GM18858 (cell line): ENCODE results near the gene MAF.

Experiments used
- ATAC-seq: cut with Tn5 transposase; IDR thresholded peaks from one replicate; pipeline ENCODE4 v1.9.1; 2021; ENCODE audit not compliant: unreplicated experiment

Gene MAF

DNA sequence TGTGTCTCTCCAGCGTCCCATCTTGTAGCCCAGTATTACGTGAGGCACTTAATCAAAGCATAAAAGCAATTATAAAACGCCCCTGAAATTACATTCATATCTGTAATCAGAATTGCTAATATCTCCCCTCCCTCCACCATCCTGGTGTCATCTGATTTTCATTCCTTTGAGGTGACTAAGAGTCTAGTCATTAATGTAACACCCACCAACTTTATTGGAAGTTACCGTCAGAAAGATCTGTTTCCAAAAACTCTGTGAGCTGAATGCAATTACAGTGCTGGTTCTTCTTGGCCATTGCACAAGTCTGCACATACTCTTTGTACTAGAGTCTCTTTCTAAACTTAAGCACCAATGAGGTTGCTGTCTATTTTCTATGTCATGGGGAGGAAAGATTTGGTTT lies 12.5 kb upstream of the MAF start:
- ATAC-seq, result no peak

DNA sequence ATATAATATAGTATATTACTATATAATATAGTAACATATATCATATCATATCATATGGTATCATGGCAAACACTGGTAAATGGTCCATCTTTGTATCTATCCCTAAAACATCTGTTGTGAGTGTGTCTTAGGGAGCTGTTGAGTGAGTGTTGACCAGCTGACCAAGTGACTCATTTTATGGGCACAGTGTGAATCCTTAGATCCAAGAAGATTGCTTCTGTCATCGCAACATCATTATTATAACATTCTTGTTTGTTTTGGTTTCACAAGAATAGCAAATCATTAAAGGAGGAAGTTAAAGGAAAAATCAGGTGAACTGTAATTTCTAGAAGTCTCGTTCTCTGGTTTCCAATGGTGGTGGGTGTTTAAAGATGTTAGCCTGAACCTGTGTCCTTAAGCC lies 11.7 kb upstream of the MAF start:
- ATAC-seq, result no peak

GRCh38 chr16:79610771-79611170 lies 10.2 kb upstream of the MAF start:
- ATAC-seq, result no peak

GRCh38 chr16:79609861-79610260 lies 9.3 kb upstream of the MAF start:
- no peak for ATAC-seq

DNA sequence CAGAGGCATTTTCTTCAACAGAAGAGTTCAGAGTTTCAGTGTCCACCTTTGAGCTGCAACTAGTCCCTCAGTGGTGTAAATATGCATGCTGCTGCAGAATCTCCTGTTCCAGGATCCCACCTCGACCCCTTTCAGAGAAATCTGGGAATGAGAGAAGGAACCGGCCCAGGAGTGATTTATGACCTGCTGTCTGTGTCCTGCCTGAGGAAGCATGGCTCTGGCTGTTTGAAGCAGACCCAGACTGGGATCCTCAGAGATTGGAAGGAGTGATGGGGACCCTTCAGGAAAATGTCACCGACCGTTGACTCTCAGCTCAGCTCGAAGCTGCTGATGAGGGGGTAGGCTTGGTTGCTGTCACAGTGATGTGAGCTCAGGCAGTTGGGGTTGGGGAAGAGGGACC lies 8.4 kb upstream of the MAF start:
- no peak for ATAC-seq

DNA sequence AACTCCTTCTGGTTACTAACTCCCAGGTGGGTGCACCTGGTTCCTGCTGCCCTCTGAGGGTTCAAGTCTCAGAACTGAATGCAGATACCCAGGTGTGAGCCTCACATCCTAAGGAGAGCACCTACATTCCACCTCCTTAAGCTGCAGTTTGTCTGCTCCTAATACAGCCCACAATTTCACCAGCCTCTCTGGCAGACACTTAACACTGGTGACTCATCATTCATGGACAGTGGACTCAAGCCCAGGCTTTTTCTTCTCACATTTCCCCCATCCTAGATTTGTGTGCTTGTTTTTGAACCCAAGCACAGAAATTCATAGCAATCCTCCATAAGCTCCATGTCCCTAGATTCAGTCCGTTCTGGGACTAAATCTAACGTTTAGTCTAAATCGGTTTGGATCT lies 7.0 kb upstream of the MAF start:
- no peak for ATAC-seq

GRCh38 chr16:79605999-79606398 lies 5.5 kb upstream of the MAF start:
- ATAC-seq, result peak; percentile 82

DNA sequence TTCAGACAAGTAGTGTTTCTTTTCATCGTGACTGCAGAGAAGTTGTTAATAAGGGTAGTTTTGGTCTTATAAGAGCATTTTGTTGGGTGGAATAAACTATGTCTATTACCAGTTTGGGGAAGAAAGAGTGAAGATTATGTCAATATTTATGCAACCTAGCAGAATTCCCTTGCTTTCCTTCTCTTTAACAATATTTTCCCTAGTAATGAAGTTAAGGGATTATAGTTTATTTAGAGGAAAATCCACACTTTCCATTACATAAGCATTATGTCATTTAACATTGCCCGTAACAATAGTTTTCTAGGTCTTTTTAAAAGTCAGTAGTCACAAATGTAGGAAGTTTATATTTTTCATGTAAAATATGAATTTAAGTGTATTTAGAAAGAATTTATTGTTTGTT lies 2.5 kb upstream of the MAF start:
- no peak for ATAC-seq

DNA sequence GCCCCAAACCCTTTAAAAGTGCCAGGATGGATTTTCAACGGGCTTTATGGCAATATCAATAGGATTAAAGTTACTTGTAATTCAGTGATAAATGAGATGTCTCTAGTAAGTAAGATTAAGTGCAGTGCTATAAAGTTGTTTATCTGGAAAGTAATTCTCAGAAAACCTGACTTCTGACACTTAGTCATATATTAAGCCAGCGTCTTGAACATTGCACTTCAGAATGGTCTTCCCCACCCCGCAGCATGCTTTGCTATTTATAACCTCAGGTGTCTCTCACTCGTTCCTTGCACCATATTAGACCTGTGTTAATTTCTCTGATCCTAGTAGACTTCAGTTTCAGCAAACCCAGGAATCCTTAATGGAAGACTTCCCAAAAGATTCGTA lies 2.1 kb upstream of the MAF start:
- no peak for ATAC-seq

DNA sequence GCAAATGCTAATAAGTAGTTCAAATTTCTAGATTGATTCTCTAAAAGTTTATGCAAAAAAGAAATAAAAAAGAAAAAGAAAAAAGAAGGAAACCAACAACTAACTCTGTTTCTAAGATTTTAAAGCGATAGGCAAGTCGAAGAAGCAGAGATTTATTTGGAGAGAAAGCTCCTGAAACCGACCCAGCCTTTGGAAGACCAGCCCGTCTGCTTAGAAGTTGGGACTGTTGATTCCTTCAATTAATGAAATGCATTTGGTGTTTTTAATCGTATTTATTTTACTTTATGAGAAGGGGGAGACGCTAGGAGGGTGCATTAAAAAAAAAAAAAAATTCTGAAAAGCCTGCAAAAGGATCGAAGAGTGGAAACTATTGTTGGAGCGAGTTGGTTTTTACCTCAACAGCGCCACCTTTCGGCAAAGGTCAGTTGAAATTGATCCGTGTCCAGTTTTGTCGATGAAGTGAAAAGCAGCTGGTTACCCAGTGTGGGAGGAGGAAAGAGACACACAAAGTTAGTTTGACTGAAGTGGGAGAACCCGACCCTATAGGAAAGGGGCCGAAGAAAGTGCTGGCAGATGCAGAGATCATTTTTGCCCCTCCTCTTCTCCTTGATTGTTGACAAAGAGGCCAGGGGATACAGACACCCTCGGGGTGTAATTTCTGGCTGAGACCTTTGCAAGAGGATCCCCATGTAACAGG lies 1.5 kb upstream of the MAF start:
- ATAC-seq, result no peak

DNA sequence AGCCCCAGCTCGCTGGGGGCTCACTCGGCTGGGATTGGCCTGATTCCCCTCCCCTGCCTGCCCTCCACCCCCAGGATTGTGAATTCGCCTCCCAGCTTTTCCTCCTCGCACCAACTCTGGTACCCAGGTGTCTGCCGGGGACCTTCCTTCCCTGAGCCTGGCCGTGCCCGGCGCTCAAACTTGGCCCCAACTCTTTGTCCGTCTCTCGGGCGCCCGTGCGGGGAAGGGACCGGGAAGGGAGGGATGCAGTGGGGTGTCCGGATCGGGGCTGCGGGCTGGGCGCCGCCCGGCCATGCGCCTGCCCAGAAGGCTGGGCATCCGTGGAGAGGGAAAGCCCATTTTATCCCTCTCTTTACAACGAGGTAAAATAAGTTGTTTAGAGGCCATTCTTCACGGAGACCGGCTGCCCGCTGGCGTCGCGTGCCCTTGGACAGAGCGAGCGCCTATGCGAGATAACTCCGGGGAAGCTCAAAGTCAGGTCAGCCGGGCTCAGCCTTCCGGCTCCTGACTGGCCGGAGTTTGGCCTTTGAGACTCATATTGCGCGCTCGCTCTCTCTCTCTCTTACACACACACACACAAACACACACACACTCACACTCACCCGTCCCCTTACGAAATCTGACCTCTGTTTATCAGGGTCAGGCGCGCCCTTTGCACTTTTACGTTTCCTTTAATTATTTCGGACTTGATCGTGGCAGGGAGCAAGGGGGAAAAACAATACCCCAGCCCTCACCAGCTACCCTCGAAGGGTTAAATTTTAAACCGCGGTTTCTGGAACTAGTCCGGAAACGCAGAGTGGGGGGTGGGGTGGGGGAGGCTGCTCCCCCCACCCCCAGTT lies 774 bp upstream of the MAF start:
- no peak for ATAC-seq

GRCh38 chr16:79599837-79600637 lies 500 bp downstream of the MAF start:
- ATAC-seq, result no peak

DNA sequence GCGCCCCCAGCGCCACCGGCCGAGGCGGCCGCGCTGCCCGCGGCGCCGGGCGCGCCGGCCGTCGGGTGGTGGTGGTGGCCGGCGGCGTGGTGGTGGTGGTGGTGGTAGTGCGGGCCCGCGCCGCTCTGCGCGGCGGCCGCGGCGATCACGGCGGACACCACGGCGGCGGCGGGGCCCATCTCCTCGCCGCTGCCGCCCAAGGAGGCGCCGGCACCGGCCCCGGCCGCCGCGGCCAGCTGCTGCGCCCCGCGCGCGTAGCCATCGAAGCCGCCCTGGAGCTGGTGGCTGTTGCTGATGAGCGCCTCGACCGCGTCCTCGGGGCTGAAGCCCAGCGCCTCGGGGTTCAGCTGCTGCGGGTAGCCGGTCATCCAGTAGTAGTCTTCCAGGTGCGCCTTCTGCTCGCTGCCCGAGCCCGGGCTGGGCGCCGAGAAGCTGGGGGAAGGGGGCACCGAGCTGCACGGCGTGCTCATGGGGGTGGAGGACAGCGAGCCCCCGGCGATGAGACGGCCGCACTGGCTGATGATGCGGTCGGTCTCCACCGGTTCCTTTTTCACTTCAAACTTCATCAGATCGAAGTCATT lies 1.2 kb downstream of the MAF start:
- ATAC-seq, result no peak

GRCh38 chr16:79598348-79599181 lies 2.0 kb downstream of the MAF start:
- no peak for ATAC-seq

DNA sequence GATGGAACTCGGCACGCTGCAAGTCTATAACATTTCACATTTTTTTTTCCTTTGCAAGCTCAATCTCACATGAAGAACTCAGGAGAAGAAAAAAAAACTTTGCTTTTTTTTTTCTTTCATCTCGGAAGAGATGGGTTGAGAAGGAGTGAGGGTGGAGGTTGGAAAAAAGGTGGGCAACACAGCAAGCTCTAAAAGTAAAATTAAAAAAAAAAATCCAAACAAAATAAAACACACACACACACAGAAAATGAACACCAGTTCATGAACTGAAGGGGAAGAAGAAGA lies 2.5 kb downstream of the MAF start:
- no peak for ATAC-seq

DNA sequence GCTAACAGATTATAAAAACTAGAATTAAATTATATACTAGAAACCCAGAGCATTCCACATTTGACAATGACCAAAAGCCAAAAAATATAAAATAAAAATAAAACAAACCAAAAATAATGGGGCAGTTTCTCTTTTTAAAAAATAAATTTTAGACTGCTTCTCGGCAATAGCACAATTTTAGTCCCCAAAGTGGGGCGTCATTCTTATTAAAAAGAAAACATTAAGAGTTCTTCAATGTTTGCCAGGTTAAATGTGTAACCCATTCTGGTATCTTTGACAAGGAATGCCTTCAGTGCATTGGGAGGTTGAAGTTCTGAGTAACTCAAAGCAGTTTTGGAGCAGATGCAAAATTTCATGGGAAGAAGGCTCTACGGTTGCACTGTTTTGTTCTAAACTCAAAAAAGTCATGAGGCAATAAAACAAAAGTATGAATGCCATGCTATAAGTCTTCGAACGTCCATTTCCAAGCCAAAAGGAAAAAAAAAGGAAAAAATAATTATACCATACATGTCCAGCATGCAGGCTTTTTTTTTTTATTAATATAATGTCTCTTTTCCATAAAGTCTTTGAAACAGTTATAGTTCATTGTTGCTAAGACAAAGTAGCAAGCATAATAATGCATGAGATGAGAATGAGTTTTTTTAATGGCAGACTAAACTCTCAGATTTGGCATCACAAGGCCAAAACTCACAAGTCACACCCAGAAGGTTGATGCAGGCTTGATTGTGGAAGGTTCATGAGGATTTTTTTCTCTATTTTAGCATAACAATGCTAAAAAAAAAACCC lies 3.1 kb downstream of the MAF start:
- no peak for ATAC-seq

GRCh38 chr16:79595931-79596450 lies 4.5 kb downstream of the MAF start:
- no peak for ATAC-seq

GRCh38 chr16:79595231-79595641 lies 5.3 kb downstream of the MAF start:
- ATAC-seq, result no peak

DNA sequence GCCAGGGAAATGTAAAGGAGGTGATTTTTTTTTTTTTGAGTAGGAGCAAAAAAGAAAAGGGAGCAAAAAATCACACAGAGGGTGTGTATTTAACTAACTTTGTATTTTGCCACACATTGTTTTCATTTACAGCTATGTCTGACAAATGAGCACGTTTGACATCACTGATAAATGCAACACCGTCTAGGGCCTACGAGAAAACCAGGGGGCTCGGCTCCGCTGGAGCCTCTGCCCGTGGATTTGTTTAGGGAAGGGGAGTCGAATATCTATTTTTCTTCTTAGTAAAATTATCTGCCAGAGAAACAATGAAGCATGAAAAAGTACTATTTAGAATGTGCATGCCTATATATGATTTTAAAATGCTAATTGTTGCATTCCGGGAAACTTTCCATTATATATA lies 6.8 kb downstream of the MAF start:
- no peak for ATAC-seq

GRCh38 chr16:79593074-79593531 lies 7.4 kb downstream of the MAF start:
- ATAC-seq, result no peak
